ENCODE measurements around the gene RGS6.

Gene RGS6

DNA sequence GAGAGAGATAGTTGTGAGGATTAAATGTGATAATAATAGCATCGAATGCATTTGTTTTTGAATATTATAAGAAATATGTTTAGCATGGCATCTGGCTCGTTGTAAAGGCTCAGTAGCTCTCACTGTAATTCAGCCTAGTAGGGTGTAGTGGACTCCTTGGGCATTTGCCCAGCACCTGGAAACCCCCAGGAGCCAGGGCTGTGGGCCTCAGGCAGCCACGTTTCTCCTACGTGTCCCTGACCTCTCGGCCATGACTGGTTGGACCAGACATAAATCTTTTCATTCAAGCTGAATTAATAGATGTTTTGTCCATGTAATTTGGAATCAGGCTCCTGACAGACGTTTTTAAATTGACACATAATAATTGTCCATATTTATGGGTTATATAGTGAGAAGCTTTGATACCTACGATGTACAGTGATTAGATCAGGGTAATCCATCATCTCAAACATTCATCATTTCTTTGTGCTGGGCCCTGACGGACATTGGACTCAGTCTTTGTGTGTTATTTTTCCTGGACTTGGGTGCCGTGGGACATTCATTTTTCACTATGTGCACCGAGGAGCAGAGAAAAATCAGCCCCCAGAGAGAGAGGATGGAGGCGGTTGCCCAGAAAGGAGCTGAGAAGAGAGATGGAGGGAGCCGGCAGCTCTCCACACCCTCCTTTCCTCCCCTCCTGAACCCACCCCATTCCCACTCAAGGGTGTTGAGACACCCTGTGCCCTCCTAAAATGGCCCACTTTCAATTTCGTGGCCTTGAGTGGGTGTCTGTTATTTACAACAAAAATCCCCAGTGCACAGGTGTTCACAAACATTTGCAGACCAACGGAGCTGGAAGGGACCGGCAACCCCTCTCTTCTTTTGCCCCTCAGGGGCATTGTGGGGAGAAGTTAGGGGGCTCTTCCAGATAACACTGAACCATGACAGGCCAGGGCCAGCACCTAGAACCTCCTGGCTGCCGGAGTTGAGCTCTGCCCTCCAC is 665.3 kb downstream of the RGS6 start:
- no peak for DNase-seq

- no peak for DNase-seq
These were observed 666.1 kb downstream of the RGS6 start for GRCh38 chr14:72598306-72598705.

DNA sequence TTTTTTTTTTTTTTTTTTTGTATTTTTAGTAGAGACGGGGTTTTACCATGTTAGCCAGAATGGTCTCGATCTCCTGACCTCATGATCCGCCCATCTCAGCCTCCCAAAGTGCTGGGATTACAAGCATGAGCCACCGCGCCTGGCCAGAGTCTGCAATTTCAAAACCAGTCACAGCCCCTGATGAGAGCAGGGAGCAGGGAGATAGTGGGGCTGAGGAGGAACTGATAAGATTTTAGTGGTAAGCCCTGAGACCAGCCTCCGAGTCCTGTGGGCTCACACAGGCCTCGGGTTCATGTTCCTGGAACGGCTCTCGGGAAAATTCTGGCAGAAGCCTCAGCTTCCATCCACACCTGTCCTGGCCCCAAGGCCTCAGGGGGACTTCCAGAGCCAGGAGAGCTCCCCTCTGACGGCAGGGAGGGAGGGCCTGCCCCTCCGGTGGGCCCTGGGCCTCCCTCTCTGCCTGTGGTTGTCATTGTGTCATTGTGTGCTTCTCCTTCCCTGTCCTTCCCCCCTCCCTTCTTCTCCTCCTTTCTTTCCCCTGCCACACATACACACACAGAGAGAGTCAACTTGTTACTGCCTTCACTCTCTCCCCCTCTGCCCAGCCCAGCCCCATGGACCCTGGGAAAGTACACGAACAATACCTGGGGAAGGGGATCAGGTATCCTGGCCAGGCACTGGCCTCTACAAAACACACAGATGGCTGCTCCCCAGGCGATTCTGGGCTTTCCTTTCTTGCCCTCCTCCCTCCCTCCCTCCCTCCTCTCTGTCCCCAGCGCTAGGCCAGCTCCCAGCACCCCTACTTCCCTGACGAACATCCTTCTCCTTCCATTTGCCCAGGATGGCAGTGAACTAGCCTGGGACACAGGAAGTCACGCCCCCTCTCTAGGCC is 667.6 kb downstream of the RGS6 start:
- no peak for DNase-seq

- no peak for DNase-seq
These were observed 668.5 kb downstream of the RGS6 start for GRCh38 chr14:72600551-72601330.

DNA sequence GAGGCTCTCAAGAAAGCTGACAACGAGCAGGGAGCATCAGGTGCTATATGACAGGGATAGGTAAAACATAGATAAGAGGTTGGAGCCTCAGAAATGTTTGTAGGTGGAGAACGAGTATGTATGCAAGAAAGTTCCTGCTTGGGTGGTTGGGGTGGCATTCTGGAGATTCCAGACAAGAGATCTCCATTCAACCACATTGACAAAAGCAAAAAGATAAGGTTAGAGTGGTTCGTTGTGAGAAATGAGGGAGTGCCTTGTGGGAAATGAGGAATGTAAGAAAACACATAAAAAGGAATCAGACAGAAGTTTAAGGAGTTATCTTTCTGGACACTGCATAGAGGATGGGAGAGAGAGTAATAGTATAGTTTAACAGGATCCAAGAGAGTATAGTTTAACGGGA is 671.4 kb downstream of the RGS6 start:
- no peak for DNase-seq

- no peak for DNase-seq
These were observed 671.9 kb downstream of the RGS6 start for GRCh38 chr14:72604133-72604532.

GRCh38 chr14:72605096-72605920 is 673.1 kb downstream of the RGS6 start:
- DNase-seq, result no peak

DNA sequence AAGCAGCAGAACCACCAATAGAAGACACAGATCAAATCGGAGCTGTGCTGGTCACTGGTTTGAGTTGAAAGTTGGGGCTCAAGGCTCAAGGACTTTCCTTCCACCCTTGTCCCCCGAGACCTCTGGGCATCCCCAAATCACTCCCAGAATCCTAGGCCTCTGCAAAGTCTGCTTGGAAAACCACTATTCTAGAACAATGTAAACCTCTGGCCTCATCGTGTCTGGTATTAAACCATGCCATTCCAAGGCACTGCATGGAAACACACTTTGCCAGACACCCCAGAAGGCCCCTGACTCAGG is 673.6 kb downstream of the RGS6 start:
- no peak for DNase-seq

DNA sequence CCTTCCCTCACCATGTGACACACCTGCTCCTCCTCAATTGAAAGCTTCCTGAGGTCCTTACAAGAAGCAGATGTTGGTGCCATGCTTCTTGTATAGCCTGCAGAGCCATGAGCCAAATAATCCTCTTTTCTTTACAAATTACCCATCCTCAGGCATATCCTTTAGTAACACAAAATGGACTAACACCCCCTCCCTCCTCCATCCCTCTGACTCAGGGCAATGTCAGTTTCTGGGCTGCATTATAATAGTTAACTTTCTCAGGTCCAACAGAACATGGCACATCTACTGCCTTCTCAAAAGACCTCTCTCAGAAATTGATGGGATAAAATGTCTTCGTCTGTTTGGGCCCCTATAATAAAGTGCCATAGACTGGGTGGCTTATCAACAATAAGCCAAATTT is 674.6 kb downstream of the RGS6 start:
- DNase-seq, result no peak

- no peak for DNase-seq
These were observed 675.3 kb downstream of the RGS6 start for GRCh38 chr14:72607386-72608130.

DNA sequence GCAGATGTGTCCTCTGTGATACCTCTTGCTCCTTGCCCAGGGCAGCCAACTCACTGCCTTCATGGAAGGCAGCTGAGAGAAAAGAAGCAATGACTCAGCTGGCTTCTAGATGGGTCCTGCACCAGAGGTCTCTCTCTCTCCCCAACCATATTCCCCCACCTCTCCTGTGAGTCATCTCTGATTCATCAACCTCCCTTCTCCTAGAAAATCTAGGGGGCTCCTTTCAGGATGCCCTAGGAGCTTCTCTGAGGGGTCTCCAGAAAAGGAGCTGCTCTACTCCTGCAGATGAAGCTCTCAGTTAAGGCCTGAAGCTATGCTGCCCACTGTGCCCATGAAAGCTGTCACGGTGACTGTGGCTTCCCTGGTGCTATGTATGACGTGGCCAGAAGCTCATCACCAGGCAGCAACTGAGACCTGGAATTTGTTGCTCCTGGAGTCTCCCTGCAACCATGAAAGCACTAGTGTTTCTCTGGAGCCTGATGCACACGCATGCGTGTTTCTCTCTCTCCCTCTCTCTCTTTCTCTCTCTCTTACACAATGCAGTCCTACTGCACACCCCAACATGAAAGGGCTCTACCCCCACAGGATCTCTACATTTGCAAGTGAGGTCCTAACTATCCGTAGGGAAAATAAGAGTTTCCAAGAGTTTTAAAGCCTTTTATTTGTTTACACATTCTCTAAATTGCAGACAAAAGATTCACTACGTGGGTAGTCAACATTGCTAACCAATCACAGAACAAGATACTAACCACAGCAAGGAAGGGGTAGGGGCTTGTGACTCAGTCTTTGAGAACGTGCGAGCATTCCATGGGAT is 676.4 kb downstream of the RGS6 start:
- DNase-seq, result no peak

DNA sequence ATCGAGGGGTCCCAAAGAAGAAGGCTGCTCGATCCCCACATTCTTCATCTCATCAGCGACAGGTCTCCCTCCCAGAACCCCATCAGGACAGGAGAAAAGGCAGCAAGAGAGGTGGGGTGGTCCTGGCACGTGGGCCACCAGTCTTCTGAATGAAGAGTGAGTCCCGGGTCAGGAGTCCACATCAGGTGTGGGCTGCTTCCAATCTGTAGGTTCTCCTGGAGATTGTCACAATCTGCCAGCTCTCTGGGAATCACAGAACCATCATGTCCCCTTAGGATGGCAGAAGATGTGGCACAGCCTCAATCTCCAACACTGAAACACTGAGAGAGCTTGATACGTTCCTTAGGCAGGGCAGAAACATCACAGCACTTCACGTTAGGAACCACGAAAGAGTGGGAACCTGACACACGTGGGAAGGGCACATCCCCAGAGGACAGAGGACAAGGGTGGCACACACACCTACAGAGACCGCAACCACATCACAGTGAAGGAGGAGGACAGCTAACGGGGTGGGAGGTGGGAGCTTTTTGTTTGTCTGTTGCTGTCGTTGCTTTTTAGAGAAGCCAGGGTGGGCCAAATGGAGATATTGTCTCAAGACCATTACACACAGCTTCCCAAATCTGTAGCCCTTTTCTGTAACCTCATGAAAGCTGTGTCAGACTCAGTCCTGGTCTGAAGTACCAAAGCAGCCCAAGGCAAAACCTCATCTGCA is 677.1 kb downstream of the RGS6 start:
- no peak for DNase-seq

- no peak for DNase-seq
These were observed 678.0 kb downstream of the RGS6 start for GRCh38 chr14:72610096-72610830.

DNA sequence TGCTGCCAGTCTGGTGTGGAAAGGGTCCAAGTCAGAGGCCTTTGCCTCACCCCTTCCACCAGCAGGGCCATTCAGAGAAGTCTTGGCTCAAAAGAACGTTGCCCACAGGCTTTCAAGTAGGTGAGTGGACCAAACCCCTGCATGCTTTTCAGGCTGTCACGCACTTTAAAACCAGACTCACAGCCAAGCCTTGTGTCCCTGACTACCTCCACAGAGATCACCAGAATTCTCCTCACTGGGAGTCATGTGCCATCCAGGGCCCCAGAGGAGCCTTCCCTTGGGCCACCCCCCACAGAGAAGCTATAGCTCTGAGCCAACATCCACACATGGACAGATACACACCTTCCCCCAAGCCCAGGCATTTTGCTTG is 678.6 kb downstream of the RGS6 start:
- no peak for DNase-seq

GRCh38 chr14:72611506-72611905 is 679.3 kb downstream of the RGS6 start:
- DNase-seq, result no peak

DNA sequence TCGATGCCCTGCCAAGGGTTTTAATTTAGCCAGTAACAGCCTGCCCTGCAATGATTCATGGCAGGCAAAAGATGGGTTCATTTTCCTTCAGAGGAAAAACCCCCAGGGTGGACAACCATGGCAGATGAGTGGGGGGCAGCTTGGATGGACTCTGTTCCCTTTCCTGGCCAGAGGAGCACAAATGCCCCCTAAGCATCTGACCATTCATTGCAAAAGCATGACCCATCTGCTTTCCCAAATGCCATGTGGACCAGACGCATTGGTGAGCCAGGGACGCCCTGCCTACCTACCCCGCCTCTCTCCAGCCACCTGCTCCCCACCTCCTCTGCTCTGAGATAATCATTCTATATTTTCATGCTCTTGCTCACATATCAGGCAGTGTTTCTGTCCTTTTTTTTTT is 679.8 kb downstream of the RGS6 start:
- DNase-seq, result no peak

- DNase-seq, result no peak
These were observed 681.2 kb downstream of the RGS6 start for GRCh38 chr14:72613231-72613974.

GRCh38 chr14:72613975-72614319 is 681.7 kb downstream of the RGS6 start:
- no peak for DNase-seq

DNA sequence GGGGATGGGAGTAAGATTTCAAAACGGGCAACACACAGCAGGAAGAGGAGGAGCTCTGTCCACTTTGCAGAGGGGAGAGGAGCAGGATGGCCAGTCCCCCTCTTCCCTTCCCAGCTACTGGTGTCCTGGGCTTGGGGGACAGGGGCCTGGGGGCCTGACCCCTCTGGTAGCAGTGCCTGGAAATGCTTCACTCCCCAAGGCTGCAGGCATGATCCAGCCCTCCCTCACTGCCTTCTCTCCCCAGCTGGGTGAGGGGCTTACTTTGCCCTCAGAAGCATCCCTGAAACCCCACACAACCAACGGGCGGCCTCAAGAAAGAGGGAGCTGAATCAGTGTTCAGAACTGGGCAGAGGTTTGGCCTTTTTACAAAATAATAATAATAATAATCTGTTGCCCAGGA is 682.1 kb downstream of the RGS6 start:
- no peak for DNase-seq
